Measurements from ENCODE around the gene YIPF3.
"Not testable (repeated sequence)": the region's sequence is repeated elsewhere in the genome, so short reads cannot be mapped to it uniquely, and the experiment has no call there.

YIPF3 gene

DNA sequence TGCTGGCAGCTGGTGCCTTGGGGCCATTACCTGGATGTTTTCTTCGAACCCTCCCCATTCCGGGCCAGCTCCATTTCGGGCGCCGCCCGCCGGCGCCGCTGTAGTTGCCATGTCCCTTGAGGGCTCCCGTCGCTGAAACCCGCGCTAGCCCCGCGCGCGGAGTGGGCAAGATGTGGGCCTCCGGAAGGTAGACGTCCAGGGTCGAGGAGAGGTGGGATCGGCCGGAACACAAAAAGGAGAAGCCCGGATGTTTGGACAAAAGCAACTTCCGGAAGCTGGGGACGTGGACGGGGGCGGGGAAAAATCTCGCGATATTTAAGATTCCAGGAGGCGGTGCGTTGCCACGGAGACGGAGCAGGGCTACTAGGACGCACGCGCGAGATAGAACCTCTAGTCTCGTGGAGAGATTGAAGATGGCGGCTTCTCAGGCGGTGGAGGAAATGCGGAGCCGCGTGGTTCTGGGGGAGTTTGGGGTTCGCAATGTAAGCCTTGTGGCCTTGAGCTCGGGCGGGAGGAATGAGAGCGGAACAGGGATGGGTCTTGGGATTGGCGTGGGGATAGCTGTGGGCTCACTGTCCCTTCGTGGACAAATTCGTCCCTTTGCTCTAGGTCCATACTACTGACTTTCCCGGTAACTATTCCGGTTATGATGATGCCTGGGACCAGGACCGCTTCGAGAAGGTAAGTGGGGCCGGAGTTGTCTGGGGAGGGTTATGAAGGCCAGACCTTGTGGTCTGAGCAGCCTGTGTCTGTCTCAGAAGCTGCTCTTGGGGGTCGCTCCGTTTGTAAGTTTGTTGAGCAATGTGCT, at the start of gene YIPF3, which contains the start of gene POLR1C:
TSS of gene YIPF3 (minus strand) at position 230 of the 808 bp plus-strand sequence. CDS start at position 111, 119 bp downstream.
TSS of gene POLR1C (plus strand) at position 393 of the 808 bp plus-strand sequence. CDS start at position 414, 21 bp downstream.
- DNase-seq, result peak; percentile 100

GRCh38 chr6:43559328-43559727, 42.6 kb upstream of the YIPF3 start:
- DNase-seq, result no peak

GRCh38 chr6:43557620-43558019, 40.9 kb upstream of the YIPF3 start:
- DNase-seq, result not testable (repeated sequence)

GRCh38 chr6:43547222-43547621, 30.5 kb upstream of the YIPF3 start:
- DNase-seq, result no peak

GRCh38 chr6:43544461-43544860, 27.7 kb upstream of the YIPF3 start:
- no peak for DNase-seq

DNA sequence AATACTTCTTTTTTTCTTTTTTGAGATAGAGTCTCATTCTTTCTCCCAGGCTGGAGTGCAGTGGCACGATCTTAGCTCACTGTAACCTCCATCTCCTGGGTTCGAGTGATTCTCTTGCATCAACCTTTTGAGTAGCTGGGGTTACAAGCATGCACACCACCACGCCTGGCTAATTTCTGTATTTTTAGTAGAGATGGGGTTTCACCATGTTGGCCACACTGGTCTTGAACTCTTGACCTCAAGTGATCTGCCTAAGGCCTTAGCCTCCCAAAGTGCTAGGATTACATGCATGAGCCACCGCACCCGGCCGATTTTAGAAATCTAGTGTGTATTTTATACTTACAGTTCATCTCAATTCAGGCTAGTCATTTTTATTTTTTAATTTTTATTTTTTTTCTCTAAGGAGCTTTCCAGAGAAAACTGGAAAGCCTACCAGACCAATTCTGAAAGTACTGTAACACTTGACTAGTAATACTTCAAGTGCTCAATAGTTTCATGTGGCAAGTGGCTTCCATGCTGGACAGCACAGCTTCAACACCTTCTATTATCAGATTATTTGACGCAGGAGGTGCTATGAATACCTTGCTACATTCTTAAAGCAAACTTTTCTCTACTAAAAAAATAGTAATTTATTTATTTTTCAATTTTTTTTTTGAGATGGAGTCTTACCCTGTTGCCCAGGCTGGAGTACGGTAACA, 25.2 kb upstream of the YIPF3 start:
- DNase-seq, result no peak

DNA sequence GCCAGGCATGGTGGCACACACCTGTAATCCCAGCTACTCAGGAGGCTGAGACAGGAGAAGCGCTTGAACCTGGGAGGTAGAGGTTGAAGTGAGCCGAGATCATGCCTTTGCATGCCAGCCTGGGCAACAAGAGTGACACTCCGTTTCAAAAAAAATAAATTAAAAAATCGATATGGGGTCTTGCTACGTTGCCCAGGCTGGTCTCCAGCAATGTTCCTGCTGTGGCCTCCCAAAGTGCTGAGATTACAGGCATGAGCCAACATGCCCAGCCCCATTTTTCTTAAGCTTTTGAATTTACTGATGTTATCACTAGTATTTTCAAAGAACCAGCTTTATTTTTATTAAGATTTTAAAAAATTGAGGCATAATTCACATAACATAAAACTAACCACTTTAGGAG, 23.8 kb upstream of the YIPF3 start:
- no peak for DNase-seq

DNA sequence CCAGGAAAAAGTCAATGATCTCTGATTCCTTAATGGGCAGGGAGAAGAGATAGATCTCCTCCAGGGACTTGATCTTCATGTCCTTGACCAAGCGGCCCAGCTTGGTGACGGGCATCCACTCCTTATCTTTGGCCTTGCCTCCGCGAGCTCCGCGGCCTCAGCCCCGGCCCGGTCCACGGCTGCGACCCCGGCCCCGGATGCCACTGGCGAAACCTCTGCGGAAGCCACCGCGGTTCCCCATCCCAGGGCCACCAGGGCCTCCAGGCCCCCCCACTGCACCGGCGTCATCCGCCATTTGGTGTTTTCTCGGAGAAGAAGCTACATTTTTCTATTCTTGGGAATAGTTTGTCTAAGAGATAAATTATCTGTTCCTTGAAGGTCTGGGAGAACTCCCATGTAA, 22.7 kb upstream of the YIPF3 start:
- not testable (repeated sequence) for DNase-seq

- DNase-seq, result not testable (repeated sequence)
Observed at GRCh38 chr6:43538986-43539385, 22.3 kb upstream of the YIPF3 start.

- no peak for DNase-seq
Observed at GRCh38 chr6:43532201-43532600, 15.5 kb upstream of the YIPF3 start.

DNA sequence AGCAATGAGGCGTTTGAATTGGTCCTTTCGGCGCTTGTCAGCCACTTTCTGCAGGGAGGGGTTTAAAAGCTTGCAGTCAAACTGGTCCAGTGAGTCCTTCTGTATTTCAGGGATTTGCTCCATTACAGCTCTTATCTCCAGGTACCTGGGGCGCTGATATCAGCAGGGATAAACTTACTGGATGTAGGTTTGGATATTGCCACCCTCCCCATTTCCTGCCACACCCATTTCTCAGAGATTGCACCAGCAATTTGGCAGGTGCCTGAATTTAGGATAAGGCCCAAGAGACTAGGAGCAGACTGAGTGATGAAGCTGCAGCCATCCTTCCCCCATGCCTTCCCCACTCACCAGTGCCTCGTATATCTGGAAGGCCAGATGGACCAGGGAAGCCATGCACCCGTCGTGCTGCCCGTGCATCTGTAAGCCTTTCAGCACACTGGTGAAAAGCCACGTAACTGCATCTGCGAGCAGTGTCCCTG, 7.8 kb upstream of the YIPF3 start:
- no peak for DNase-seq

DNA sequence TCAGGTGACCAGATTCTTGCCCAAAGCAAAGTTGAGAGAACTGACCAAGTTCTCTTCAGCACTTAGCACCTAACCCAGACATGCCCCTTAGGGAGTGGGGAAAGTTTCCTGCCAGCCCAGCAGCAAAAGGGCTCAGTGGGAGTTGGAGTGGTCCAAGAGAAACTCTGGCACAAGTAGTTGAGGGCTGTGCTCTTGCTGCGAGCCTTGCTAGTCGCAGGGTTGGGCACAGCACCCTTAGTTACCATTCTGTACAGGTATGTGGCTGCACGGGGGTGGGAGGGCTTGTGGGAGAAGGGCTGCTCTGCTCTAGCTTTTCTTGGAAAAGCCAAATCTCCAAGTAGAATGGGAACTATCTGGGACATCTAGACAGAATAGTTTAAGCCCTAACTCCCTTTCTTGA, 6.6 kb upstream of the YIPF3 start:
- no peak for DNase-seq

DNA sequence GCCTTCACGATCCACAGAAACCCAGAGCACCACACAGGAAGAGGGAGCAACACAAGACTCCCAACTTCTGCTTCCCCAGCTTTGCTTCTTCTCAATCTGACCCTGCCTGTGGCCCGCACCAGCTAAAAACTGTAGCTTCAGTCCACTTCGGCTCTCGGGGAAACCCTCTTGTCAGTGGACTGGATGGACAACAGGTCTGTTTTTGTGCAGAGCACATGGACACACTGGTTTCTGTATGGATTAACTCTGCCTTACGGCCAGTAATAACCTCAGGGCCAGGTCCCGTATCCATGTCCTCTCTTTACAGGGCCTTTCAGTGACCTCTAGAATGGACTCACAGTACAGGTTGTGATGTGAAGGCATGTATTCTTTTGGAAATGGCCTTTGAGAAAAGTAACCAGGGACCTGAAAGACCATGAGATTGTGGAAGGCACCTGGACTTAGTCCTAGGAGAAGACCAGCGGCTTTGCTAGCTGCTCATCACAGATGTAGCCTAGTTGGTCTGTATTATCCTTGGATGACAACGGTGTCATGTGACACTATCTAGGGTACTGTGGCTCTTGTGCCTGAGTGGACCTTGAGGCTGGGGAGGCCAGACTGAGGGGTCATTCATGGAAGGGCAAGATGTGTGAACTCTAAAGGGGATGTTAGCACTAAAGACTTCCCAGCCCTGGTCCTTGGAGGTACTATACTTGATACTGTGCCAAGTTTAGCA, 6.0 kb upstream of the YIPF3 start:
- DNase-seq, result no peak

- no peak for DNase-seq
Observed at GRCh38 chr6:43521836-43522235, 5.1 kb upstream of the YIPF3 start.

- no peak for DNase-seq
Observed at GRCh38 chr6:43520097-43520496, 3.4 kb upstream of the YIPF3 start.

DNA sequence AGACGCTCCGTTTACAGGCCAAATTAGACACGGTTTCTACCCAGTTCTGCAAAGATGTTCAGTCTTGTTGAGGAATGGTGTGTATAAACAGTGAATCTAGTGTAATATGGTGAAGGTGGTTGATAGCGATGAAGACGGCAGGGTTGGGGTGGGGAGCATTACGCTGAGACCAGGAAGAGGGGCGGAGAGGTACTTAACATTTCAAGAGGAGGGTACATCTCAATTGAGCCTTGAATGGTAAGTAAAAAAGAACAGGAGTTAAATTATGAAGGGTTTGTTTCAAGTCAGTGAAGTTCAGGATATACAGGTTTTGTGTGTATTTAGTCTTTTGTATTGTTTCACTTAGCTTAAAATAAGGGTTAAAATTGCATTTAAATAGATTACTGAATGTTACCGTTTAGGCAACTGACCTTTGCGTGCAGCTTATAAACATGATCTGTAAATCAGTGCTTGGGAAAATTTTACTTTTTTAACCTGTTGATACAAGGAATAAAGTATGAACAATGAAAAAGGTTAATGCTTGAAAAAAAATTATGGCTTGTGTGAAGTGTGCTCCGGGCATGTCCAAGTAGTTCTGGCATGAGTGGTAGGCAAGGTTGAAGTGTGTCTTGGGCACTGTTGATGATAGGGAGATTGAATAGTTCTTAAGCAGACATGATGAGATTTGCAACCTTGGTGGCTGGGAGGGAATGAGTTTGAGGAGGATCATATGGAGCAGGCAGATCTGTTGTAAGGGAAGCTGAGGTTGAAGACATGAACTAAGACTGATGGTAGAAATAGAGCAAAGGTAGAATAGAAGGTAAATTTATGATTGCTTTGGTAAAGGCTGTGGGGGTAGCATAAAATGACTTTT, 1.0 kb upstream of the YIPF3 start:
- peak; percentile 51 for DNase-seq

DNA sequence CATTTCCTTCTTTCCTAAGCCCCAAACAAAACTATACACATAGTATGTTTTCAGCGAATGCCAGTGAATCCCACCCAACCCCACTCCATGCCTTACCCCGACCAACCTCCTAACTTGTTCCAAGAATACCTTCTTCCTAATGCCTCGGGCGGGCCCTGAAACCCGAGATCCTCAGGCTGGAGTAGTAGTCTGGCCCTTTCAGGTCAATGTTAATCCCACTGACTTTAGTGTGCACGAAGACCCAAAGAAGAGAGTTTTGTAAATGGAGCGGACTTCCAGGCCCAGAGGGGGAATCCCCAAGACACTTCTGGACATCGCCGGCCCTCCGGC, 394 bp downstream of the YIPF3 start:
- DNase-seq, result peak; percentile 61

GRCh38 chr6:43515808-43516207, 918 bp downstream of the YIPF3 start:
- DNase-seq, result peak; percentile 27

DNA sequence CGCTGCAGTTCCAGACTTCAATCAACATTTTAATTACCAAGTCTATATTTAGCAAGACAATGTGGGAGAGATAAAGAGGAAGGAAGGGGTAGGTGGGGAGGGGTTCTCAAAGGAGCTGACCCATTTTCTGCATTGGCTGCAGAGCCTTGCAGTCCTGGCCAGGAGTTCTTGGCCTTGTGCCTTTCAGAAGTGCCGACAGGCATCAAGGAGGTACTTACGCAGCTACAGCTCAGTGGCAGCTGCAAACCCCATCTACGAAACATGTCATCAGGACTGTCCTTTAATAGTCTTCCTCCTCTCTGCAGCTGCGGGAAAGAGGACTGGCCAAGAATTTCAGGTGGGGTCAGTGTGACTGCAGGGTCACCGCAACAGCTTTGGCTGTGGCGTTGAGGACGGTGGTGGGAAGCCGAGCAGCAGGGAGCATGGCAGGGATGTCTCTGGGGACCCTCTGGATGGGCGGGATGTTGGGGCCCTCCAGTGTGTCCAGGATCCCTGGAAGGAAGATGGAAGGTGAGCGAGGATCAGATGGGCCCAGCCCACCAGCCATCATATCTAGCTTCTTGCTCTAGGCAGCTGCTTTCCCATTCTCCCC, 4.8 kb downstream of the YIPF3 start:
- no peak for DNase-seq

DNA sequence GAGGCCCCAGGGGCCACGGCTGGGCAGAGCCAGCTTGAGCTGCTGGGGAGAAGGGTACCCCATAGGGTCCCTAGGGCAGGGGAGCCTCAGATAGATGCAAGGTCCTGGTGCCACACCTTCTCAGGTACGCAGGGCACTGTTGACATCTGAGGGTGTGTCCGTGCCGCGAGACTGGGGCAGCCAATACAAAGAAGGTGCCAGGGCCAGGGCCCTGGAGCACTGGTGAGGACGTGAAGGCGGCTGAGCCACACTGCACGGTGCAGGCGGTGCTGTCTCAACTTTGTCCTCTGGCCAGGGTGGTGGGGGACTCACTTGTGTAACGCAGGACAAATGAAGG, 5.9 kb downstream of the YIPF3 start:
- DNase-seq, result peak; percentile 46

GRCh38 chr6:43509984-43510826, 6.5 kb downstream of the YIPF3 start, which contains the start of gene LRRC73:
LRRC73 (minus strand) TSS chr6:43510346; CDS start chr6:43509785, 561 bp downstream.
- peak; percentile 90 for DNase-seq
